OCI-LY1 (cell line): ENCODE measurements around the gene IDH3A.

Experiments
- CTCF ChIP-seq: fragments of 200-600 bp; sonication (generic), shearing (Covaris generic); IDR thresholded peaks from 2 replicates; pipeline ENCODE4 v1.5.1; 2017; ENCODE audit warnings: mild to moderate bottlenecking, antibody characterized with exemption, low read length, moderate library complexity, mixed read lengths
- EZH2 ChIP-seq: fragments of 200-600 bp; sonication (generic), shearing (Covaris generic); IDR thresholded peaks from 2 replicates; pipeline ENCODE4 v1.8.0; 2017; ENCODE audit warnings: borderline replicate concordance, mixed run types, mild to moderate bottlenecking, antibody characterized with exemption, low read length, moderate library complexity, mixed read lengths

GRCh38 chr15:78139578-78139977, 9.6 kb upstream of the IDH3A start:
- no peak for TF ChIP-seq CTCF
- no peak for TF ChIP-seq EZH2
